Activated T-helper 1 cell treated with Interleukin-2 at 50 U/mL for 16 hours (primary cell): ENCODE results near the gene RPH3AL.
"Not testable (repeated sequence)": the region's sequence is repeated elsewhere in the genome, so short reads cannot be mapped to it uniquely, and the experiment has no call there.

Experiments
- DNase-seq: peaks from one replicate; pipeline ENCODE4 v3.0.0-alpha.2; 2020; ENCODE audit warnings: low read depth

The RPH3AL gene

DNA sequence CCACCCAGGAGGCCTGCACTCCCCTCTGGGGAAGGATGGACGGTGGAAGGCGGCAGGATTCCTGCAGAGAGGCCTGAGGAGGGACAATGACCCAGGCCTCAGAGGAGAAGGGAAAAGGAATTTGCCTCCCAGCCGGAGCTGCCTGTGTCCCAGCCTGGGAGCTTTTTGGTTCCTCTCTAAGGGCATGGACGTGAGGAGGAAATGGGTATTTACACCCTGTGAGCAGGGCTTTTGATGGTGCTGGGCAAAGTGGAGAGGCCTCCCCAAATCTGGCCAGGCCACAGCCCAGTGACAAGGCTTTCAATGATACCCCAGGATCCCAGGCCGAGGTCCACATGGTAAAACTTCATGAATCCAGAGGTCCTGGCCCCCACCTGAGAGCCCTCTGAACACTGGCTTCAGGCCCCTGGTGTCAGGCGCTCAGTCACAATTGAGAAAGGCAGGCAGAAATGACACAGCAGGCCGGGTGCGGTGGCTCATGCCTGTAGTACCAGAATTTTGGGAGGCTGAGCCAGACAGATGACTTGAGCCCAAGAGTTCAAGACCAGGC is 115.1 kb downstream of the RPH3AL start:
- DNase-seq: no peak

DNA sequence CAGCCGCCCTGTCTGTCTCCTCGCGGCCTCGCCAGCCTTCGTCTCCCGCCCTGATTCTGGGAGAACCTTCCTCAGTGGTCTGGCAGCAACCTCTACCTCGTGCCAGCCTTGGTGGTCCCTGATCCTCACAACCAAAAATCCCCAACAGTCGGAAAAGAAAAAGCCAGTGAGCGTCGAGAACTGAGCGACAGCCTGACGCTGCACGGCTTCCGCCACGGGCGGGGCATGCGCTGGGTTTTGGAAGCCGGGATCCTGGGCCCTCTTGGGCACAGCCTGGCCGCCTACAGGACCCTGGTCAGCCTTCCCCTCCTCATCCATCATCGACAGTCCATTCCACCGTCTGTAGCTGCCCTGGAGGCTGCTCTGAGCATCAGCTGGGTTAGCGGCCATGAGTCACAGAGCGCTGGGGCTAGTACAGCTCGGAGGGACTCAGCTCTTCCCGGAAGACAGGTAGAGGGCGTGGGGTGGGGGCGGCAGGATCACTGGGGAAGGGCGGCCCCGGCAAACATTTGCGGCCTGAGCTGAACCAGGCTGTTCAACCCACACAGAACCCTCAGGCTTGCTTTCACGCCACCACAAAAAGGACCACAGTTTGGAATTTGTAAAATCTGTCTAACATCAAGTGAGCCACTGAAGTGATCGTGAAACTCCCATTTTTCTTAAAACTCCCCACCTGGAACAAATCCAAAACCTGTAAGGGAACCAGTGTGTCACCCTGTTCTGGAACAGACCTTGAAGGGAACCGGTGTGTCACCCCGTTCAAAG is 115.8 kb downstream of the RPH3AL start:
- no peak for DNase-seq

DNA sequence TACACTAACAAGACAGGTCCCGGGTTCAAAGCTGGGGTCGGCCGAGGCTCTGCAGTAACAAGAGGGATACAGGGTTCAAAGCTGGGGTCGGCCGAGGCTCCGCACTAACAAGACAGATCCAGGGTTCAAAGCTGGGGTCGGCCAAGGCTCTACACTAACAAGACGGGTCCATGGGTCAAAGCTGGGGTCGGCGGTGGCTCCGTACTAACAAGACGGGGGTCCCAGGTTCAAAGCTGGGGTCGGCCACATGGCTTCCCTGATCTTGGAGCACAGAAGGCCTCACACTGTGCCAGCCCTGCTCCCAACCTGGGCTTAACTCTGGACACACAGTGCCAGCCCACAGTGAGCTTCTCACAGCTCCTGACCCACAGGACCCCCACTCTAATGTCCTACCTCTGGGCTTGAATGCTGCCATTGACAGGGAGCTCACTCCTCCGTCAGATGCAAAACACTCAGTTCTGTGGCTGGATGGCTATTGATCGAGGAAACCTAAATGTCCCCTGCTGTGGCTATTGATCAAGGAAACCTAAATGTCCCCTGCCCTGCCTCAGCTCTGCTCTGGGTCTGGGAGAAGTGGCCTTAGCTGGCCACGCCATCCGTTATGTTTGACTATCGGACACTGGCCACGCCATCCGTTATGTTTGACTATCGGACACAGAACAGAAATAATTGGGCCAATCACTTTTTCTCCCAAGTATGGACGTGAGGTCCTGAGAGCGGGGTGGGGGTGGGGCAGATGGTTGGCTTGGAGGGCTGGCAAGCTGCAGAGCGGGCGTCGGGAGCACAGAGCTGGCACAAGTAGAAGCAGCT is 116.6 kb downstream of the RPH3AL start:
- no peak for DNase-seq

DNA sequence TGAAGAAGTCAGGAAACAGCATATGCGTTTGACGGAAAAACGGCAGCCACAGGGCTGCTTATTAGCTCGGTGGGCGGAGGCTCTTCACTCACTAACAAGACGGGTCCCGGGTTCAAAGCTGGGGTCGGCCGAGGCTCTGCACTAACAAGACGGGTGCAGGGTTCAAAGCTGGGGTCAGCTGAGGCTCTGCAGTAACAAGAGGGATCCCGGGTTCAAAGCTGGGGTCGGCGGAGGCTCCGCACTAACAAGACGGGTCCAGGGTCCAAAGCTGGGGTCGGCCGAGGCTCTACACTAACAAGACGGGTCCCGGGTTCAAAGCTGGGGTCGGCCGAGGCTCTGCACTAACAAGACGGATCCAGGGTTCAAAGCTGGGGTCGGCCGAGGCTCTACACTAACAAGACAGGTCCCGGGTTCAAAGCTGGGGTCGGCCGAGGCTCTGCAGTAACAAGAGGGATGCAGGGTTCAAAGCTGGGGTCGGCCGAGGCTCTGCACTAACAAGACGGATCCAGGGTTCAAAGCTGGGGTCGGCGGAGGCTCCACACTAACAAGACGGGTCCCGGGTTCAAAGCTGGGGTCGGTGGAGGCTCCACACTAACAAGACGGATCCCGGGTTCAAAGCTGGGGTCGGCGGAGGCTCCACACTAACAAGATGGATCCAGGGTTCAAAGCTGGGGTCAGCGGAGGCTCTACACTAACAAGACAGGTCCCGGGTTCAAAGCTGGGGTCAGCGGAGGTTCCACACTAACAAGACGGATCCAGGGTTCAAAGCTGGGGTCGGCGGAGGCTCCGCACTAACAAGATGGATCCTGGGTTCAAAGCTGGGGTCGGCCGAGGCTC is 117.4 kb downstream of the RPH3AL start:
- DNase-seq: not testable (repeated sequence)

DNA sequence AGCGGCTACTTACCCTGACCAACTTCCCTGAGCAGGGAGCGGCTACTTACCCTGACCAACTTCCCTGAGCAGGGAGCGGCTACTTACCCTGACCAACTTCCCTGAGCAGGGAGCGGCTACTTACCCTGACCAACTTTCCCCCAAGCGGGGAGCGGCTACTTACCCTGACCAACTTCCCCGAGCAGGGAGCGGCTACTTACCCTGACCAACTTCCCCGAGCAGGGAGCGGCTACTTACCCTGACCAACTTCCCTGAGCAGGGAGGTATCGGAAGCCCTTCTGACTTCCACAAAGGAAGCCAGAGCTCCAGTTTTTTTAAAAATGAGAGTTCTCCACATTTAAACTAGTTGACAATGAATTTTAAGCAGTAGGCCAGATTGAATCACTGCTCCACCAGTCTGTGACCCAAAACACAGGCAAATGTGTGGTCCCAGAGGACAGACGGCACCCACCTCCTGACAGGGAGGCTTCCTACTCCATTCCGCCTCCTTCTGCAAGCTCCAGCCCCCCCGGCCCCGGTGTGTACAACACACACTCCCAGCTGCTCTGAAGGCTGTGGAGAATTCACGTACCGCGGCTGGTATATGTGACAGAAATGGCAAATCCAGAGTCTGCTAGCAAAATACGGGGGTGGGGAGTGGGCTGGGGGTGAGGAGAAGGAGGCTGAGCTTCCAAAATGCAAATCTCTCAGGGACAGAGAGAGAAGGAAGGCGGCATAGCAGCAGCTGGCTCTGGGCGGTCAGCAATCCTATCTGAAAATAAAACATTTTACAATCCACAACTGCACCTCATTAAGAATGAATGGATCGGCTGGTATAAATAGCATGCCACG is 118.2 kb downstream of the RPH3AL start:
- not testable (repeated sequence) for DNase-seq

DNA sequence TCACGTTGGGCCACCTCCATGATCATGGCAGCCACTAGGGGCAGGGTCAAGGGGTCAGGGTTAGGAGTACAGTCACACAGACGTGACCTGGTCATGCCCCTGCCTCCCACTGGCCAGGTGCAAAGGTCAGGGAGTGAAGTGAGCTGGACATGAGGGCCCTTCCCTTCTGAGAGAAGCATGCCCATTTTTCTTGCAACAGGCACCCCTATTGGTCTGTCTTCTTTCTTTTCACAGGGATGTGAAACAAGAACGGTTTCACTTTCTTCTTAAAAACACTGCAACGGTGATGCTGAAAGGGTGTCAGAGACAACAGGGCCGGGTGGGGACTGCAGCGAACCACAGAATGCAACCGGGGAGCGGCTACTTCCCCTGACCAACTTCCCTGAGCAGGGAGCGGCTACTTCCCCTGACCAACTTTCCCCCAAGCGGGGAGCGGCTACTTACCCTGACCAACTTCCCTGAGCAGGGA is 119.1 kb downstream of the RPH3AL start:
- no peak for DNase-seq

DNA sequence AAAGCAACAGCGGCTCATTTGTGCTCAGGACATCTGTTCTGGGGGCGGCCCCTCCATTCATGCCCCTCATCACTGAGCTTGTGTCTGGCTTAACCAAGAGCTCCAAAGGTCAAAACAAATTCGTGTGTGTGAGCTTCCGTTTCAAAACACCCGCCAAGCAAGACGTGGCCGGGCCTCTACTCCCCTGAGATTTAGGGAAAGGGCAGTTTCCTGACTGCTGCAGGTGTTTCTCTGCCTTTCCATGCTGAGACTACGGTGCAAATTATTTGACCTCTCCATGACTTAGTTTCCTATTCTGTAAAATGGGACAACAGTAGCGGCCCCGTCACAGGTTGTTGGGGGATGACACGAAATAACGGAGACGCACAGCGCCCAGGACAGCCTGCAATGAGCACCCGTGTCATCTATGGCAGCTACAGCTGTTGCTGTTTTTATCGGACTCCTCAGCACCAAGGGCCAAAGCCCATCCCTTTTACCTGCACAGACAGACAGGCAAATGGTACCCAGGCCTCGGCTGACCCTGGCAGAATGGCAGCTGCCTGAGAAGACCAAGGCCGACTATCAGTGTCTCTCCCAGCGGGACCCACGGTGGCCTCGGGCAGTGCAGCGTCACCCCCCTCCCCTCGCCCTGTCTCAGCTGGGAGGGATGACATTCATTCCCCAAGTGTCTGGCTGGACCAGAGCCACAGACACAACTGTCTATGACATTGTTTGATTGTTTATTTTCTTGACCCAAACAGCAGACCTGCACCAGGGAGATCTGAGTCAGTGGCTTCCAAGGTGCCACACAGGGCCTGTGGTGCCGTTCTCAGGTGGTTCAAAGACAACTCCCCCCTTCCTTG is 120.4 kb downstream of the RPH3AL start:
- no peak for DNase-seq

DNA sequence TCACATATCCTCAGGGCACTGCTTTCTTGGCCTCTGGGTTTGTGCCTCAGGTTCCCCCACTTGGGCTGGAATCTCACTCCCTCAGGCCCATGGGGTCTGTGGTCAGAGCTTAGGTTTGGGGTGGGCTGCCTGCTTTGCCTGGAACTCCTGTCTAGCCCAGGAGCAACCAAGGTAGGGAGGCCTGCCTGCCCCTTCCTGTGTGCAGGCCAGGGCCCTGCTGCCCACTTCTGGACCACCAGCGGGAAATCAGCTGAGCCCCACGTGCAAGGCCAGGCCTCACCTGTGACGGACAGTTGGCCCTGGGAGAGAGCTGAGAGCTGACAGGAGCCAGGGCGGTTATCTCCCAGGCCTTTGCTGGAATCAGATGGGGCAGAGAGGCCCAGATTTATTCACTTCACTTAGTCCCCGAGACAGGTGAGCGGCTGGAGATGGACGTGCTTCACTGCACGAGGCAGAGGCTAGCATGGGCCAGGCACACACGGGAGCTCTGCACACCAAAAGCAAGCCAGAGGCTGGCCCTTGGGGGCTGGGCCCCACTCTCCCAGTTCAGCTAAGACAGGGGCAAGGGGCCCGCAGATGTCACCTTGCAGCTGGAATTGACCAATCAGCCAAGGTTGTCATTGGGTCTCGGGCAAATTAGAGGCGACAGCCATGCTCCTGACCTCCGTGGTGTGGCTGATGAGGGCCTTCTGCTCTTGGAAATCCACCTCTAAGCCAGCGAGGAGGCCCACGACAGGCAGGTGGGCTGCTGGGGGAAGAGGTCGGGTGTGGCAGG is 121.2 kb downstream of the RPH3AL start:
- no peak for DNase-seq

DNA sequence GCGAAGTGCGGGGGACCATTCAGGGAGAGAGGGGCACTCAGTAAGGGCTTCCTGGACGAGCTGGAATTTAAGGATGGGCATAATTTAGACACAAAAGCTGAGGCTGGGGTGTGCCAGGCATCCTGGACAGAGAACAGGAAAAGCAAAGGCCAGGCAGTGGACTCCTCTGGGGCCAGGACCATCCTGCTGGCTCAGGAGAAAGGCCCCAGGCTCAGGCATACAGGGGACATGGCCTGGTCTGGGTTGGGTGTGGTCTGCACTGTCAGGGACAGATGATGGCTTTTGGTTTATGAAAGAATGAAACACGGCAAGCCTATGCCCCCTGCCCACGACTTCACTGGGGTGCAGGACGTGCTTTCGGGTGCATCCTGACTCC is 122.2 kb downstream of the RPH3AL start:
- no peak for DNase-seq

DNA sequence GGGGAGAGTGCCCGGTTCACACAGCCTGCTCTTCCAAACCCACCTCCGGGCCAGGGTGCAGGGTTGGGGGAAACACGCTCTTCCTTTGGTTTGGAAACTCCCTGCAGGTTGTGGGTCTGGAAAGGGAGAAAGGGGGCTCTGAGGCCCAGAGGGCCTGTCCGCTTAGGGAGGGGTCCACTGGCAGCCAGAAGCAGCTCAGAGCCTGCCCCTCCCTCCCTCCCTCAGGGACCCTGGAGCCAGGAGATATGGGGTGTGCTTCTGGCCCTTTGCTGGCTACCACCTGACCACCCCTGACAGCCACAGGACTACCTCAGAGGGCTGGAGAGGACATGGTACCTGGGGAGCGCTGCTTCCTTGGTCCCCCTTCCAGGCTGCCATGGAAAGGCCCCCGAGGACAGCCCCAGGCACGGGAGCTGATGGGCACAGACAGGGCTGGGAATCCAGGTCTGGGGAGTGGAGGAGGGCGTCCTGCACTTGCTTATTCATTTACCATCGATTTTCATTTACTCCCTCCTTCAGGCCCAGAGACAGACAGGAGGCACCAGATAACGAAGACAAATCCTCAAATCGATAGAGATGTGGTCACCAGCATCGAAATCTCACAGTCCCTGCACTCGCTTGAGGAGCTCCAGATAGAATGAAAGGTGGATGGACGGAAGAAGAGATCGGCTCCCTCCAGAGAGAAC is 122.8 kb downstream of the RPH3AL start:
- no peak for DNase-seq

DNA sequence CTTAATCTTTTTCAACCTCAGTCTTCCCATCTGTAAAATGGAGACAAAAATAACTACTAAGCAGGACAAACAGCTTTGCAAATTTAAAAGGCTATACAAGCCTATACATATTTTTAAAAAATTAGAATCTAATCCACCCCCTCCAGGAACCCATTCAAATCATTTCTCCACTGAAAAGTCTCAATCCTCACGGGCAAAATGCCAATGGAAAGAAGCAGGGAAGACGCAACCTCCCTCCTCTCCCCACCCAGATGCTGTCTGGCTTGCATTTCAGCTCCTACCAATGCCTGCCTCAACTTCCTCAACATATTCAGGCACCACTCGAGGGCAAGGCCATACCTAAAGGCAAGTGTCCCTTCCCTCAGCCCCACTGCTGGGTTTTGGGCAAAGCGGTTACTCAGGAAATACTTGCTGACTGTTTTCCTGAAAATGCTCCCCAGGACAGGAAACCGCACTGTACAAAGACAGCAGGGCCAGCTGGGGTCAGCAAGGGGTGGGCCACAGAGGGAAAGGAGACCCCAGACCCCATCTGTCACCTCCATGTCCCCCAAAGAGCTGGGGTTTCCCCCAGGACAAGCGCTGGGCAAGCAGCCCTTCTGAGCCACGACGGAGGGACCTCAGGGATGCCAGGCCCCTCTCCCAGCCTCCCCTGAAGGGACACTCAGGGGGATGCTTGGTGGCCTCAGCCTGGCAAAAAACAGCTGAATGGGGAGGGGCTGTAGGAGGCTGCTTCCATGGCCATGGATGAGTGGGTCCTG is 123.5 kb downstream of the RPH3AL start:
- no peak for DNase-seq

DNA sequence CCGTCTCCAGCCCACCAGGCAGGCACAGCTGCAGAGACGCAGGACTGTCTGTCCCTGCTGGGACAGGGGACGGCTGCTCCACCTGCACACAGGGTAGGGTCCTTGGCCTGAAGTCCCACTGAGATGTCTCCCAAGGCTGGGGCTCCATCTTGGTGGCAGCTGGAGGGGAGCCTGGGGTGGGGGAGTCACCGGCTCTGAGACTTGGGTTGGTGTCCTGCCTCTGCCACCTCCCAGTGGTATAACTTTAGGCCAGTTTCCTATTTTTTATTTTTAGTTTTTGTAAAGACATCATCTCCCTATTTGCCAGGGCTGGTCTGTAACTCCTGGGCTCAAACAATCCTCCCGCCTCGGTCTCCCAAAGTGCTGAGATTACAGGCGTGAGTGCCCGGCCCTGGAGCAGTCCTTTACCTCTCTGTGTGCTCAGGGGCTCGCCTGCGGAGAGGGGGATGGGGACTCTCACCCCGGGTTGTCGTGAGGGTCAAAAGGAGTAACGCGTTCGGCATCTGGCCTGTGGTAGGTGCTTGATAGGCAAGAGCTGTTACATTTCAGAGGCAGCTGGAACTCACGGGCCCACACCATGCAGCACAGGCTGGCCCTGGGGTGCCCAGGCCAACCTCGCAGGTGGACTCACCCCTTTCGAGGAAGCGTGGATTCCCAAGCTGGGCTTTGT is 124.5 kb downstream of the RPH3AL start:
- DNase-seq: no peak

DNA sequence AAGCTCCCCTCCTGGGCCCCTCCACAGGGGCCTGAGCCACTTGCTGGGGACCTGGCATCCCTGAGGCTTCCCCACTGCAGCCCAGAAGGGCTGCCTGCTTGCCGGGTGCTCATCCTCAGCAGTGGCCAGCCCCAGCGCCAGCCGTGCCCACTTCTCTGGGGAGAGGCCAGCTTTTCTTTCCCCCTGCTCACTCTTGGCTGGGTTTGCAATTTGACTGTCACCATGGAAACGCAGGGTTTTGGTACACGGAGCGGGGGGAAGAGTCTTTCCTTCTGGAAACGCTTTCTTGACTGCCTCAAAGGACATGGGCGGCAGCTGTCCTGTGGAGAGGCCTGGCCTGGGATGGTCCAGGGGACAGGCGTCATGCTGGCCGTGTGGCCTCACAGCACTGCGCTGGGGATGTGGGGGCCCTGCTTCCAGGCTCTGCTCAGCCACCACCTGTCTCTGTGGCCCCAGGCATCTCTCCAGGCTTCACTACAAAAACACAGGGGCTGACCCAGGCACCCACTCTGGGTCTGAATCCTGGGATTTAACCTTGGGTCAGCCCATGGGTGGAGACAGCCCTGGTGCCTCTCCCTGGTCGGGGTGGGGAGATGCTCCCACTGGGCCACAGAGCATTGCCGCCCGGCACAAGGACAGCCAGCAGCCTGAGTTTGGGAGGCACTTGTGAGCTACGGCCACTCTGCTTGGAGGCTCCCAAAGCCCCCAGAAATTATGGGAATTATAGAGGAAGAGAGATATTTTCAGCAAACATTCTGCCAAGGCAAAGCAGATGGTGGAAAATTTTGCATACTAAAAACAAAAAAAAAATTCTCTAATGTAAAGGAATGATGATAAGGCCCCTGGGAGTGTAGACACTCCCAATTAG is 125.3 kb downstream of the RPH3AL start:
- no peak for DNase-seq

DNA sequence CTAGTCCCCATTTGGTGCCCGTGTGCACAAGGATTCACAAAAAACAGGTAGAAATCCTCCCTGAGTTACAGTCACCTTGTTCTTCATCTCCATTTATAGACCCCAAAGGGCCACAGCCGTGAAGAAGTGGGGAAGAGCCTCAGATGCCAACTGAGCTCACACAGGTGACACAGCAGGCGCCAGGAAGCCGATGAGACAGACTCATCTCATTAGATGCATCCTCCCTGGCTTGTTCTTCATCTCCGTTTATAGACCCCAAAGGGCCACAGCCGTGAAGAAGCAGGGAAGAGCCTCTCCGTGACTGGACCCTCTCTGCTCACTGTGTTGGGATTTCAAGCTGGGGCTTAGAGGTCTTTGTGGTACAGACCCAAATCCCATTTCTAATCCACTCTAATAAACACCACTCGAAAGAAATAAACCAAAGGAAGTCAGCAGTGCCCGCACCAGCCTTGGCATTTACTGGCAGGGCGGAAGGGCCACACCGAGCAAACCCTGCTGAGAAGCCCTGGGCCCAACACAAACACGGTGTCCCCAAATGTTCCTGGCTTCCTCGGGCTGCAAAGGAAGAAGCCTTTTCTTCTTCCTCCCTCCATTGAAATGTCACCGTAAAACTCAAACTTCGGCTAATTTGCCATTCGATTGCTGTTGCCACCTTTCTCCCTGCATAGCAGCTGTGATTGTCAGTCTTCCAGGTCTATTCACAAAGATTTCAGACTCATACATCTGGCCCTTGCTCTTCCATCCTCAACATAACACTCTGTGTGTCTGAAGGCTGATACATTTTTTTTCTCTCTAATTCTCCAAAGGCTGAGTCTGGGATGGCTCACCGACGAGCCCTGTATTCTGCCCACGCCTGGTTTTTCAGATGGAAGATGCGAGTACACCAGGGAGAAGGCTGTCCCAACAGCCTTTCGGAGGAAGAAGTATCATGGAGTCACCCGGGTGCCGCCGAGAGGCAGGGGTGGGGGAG is 126.2 kb downstream of the RPH3AL start:
- no peak for DNase-seq

DNA sequence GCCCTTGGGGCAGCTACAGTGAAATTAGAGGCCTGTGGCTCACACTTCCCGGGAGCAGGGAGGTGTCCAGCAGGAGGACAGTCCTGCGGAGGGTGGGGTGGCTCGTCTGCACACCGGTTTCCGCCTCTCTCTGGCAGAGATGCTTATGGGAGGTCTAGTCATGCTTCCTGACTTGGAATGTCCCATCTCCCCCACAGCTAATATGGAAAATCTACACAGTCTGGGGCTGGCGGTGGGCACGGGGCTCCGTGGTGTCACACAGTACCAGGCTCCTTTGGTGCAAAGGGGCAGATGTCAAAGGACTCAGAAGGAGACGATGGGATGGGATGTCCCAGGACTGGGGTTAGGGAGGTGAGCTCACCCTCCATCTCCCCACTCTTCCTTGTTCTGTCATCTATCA is 127.1 kb downstream of the RPH3AL start:
- no peak for DNase-seq
